NT2/D1 (cell line): Measurements from ENCODE around the gene NOX3.

ENCODE experiments used
- DNase-seq: peaks from one replicate; pipeline ENCODE4 v3.0.0-alpha.2; 2011; ENCODE audit warnings: low read depth, low spot score
- H3K27me3 ChIP-seq: 2 replicates; pipeline ENCODE4 v1.6.0; 2011; ENCODE audit warnings: mild to moderate bottlenecking; ENCODE audit not compliant: insufficient read length, insufficient read depth
- H3K36me3 ChIP-seq: 2 replicates; pipeline ENCODE4 v1.6.1; 2011; ENCODE audit warnings: mild to moderate bottlenecking, low read length, mixed read lengths; ENCODE audit not compliant: insufficient read depth, insufficient read length
- H3K4me1 ChIP-seq: 2 replicates; pipeline ENCODE4 v1.5.1; 2011; ENCODE audit not compliant: insufficient read depth, insufficient read length
- H3K4me3 ChIP-seq: 2 replicates; pipeline ENCODE4 v1.5.1; 2011; ENCODE audit warnings: low read depth; ENCODE audit not compliant: insufficient read length
- H3K9ac ChIP-seq: 2 replicates; pipeline ENCODE4 v1.6.0; 2011; ENCODE audit warnings: low read depth; ENCODE audit not compliant: insufficient read length
- H3K9me3 ChIP-seq: 2 replicates; pipeline ENCODE4 v1.5.1; 2011; ENCODE audit warnings: mild to moderate bottlenecking, low read length; ENCODE audit not compliant: insufficient read depth
- SUZ12 ChIP-seq: IDR thresholded peaks from 2 replicates; pipeline ENCODE4 v1.6.1; 2011; ENCODE audit not compliant: insufficient read length, insufficient read depth; ENCODE audit errors: extremely low read depth
- YY1 ChIP-seq: IDR thresholded peaks from 2 replicates; pipeline ENCODE4 v1.6.1; 2011; ENCODE audit not compliant: insufficient read length, insufficient read depth
- ZNF274 ChIP-seq: IDR thresholded peaks from 2 replicates; pipeline ENCODE4 v1.6.1; 2011; ENCODE audit warnings: mild to moderate bottlenecking, low read depth, low read length

The NOX3 gene, protein sequence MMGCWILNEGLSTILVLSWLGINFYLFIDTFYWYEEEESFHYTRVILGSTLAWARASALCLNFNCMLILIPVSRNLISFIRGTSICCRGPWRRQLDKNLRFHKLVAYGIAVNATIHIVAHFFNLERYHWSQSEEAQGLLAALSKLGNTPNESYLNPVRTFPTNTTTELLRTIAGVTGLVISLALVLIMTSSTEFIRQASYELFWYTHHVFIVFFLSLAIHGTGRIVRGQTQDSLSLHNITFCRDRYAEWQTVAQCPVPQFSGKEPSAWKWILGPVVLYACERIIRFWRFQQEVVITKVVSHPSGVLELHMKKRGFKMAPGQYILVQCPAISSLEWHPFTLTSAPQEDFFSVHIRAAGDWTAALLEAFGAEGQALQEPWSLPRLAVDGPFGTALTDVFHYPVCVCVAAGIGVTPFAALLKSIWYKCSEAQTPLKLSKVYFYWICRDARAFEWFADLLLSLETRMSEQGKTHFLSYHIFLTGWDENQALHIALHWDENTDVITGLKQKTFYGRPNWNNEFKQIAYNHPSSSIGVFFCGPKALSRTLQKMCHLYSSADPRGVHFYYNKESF

DNA sequence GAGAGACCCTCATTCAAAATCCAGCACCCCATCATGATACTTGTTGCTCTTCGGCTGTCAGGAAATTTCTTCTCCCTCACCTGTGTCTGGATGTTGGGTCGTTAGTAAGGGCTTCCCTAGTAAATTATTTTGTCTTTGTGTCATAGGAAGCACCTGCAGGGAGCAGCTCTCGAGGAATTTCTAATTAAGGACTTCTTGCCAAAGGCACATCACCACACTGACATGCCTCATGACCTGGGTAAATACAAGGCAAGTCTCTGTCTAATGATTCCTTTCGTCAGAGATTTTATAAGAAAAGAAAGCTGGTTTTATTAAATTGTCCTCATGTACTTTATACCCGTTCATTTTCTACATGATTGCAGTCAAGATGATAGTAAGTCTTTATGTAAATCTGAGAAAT, at the start of gene NOX3:
NOX3 (minus strand) TSS at position 74 of the 400 bp plus-strand sequence; CDS start at position 35, 39 bp downstream.
- Histone ChIP-seq H3K9ac (no peak within 1 kb of the TSS), H3K36me3 (no peaks in the 10 kb centered on the region), H3K9me3 (no peaks in the 10 kb centered on the region), H3K27me3 (no peaks in the 10 kb centered on the region), H3K4me1 (no peaks in the 10 kb centered on the region), H3K4me3 (no peak within 1 kb of the TSS)
- DNase-seq, result no peak
- no peak for TF ChIP-seq YY1
- no peak for TF ChIP-seq SUZ12
- TF ChIP-seq ZNF274, result no peak

DNA sequence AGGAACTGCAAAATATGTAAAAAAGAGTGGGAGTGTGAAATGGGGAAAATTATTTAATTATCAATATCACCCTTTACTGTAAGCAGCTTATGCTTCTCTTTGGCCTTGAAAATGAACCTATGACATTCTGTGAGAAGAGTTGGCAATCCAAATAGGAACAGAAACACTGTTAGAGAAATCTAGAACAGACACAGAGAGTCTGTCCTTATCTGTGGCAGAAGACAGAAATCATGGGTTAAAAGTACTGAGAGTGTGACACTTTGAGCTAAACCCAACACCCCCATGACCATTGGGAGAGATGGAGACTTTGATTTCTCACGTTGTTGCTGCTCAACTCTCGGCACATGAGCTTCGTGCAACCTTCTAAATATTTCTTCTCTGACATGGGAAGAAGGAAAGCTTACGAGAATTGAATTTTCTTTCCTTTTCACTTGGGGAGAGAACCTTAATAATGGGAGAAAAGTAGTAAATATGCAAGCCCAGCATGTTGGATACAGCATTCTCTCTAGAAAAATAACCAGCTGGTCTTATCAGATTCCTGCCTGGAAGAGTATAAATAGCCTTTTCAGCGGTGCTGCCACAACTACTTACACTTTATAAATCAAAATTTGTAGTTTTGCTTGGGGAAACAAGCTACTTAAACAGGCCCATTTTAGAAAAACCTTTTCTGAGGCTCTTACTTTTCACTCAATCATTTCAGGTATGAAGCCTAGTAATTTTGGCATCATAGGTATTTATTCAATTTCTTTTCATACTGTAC, 49.4 kb upstream of the NOX3 start:
- DNase-seq, result no peak
- Histone ChIP-seq H3K9ac (no peak overlapping the region), H3K4me3 (no peak overlapping the region), H3K27me3 (no peaks in the 10 kb centered on the region), H3K36me3 (no peaks in the 10 kb centered on the region), H3K4me1 (no peaks in the 10 kb centered on the region), H3K9me3 (no peaks in the 10 kb centered on the region)
- TF ChIP-seq SUZ12 (no peak), YY1 (no peak), ZNF274 (no peak)

DNA sequence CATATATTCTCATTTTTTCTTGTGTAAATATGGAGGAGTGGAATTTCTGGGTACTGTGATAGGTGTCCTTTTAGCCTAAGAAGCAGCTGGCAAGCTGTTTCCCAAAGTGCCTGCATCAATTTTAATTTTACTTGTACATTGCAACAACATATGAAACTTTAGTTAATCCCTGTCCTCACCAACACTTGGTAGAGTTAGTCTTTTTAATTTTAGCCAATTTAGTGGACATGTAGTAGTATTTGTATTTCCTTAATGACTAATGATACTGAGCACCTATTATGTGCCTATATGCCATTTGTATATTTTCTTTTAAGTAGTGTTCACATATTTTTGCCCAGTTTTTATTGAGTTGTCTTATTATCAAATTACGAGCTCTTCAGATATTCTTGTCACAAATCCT, 46.8 kb upstream of the NOX3 start:
- DNase-seq, result no peak
- H3K4me1 ChIP-seq, result no peaks in the 10 kb centered on the region
- H3K9ac ChIP-seq, result no peak overlapping the region
- TF ChIP-seq ZNF274 (no peak), SUZ12 (no peak)
- H3K27me3 ChIP-seq, result no peaks in the 10 kb centered on the region
- no peak overlapping the region for H3K4me3 ChIP-seq
- no peaks in the 10 kb centered on the region for H3K9me3 ChIP-seq
- H3K36me3 ChIP-seq, result no peaks in the 10 kb centered on the region

DNA sequence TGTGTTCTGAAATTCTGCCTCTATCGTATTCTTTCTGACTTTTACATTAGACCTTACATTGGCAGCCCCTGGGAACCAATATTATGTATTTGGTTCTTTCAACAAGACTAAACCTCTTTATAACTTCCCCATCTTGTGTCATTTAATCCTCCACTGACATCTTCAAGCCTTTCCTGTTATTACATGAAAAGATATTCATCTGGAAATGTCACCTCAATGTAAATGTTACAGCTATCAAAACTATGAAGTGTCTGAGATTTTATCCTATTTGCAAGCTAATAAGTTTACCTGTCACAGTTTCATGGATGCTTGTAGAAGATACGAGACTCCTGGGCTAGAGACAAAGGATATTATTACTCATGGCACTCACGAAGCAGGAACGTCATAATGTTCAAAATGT, 43.9 kb upstream of the NOX3 start:
- Histone ChIP-seq H3K9me3 (no peaks in the 10 kb centered on the region), H3K4me1 (no peaks in the 10 kb centered on the region), H3K4me3 (no peak overlapping the region), H3K36me3 (no peaks in the 10 kb centered on the region), H3K9ac (no peak overlapping the region), H3K27me3 (no peaks in the 10 kb centered on the region)
- TF ChIP-seq YY1 (no peak), ZNF274 (no peak), SUZ12 (no peak)
- no peak for DNase-seq

DNA sequence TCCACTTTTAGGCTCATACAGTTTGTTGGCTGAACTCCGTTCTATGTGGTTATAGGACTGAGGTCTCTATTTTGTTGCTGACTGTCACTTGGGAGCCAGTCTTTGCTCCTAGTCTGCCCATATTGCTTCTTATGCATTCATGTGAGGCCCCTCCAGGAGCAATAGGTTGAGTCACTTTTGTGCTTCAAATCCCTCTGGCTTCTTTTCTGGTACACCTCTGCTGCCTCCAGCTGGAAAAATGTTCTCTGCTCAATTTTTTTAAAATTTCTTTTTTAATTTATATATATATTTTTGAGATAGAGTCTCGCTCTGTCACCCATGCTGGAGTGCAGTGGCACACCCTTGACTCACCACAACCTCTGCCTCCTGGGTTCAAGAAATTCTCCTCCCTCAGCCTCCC, 42.7 kb upstream of the NOX3 start:
- Histone ChIP-seq H3K4me1 (no peaks in the 10 kb centered on the region), H3K4me3 (no peak overlapping the region), H3K36me3 (no peaks in the 10 kb centered on the region), H3K27me3 (no peaks in the 10 kb centered on the region), H3K9ac (no peak overlapping the region), H3K9me3 (no peaks in the 10 kb centered on the region)
- DNase-seq, result no peak
- no peak for TF ChIP-seq ZNF274
- no peak for TF ChIP-seq SUZ12
- TF ChIP-seq YY1, result no peak

DNA sequence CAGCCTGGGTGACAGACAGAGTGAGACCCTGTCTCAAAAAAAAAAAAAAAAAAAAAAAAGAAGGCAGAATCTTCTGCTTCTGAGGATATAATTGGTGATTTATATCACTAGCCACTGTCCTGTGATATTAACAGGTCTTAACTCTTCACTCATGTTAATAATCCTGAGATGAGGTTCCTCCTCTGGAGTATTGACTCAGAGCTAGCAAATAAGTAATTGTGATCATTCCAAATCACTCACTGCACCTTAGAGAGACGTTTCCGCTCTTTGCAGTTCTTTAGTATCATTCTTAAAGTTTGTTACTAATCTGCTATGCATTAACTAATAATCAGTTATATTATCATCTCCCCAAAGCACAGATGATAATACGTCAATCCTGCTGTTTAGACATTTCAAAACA, 41.6 kb upstream of the NOX3 start:
- Histone ChIP-seq H3K36me3 (no peaks in the 10 kb centered on the region), H3K9me3 (peaks cover 8% of the 10 kb centered on the region; the same call in 1 of the 2 replicates), H3K4me1 (no peaks in the 10 kb centered on the region), H3K9ac (no peak overlapping the region), H3K4me3 (no peak overlapping the region), H3K27me3 (no peaks in the 10 kb centered on the region)
- no peak for TF ChIP-seq YY1
- TF ChIP-seq SUZ12, result no peak
- no peak for TF ChIP-seq ZNF274
- DNase-seq, result no peak
